Omental fat pad (tissue), 4 donors: ENCODE measurements around the gene MEF2B. TPM values are rescaled to one million over a fixed set of nuclear protein-coding genes. Genes with fewer than 3 reads are reported as not detected.
A peak's percentile ranks its signal among the peaks of the same experiment; 100 is the strongest.
"Not testable (repeated sequence)": the region's sequence is repeated elsewhere in the genome, so short reads cannot be mapped to it uniquely, and the experiment has no call there.

Experiments used
- ATAC-seq: fragments of 150-250 bp; one replicate; pipeline ENCODE4 v1.9.1; 2016; ENCODE audit warnings: mild to moderate bottlenecking, moderate library complexity; ENCODE audit not compliant: low FRiP score
- DNase-seq: peaks from one replicate; pipeline ENCODE4 v3.0.0-alpha.2; 2019; ENCODE audit warnings: low spot score
- CTCF ChIP-seq, 3 donors: fragments of 450-650 bp; IDR thresholded peaks; one replicate each; pipeline ENCODE4 v1.5.1; 2016 to 2017; ENCODE audit warnings: antibody characterized with exemption in 3 of 3, mild to moderate bottlenecking in 3 of 3, moderate library complexity in 2 of 3
- total RNA-seq, 4 donors: library from RNA; depleted of rRNA; stranded (reverse); fragments of >200 nt; gene quantifications; one replicate each; pipeline ENCODE4 v1.1.0, GENCODE V29; 2016

Gene MEF2B
- total RNA-seq, 4 donors from 2014 or later = 0.28 TPM; not detected in 3

GRCh38 chr19:19106056-19106551, 64.0 kb downstream of the MEF2B start:
- no peak for DNase-seq
- TF ChIP-seq CTCF (IDR thresholded peaks at IDR 0.05) = no peak
- peak; percentile 47 for ATAC-seq

- peak; percentile 92 for ATAC-seq
- TF ChIP-seq CTCF (IDR thresholded peaks at IDR 0.05) = no peak
- peak; percentile 46 for DNase-seq
Observed at GRCh38 chr19:19105365-19106055, 64.6 kb downstream of the MEF2B start.

GRCh38 chr19:19103167-19103566, 66.9 kb downstream of the MEF2B start:
- TF ChIP-seq CTCF (IDR thresholded peaks at IDR 0.05) = no peak
- no peak for DNase-seq
- no peak for ATAC-seq

GRCh38 chr19:19102566-19102965, 67.5 kb downstream of the MEF2B start:
- ATAC-seq, DNase-seq: not testable (repeated sequence)

- ATAC-seq = no peak
- TF ChIP-seq CTCF (IDR thresholded peaks at IDR 0.05) = no peak
- DNase-seq = no peak
Observed at GRCh38 chr19:19101540-19101939, 68.5 kb downstream of the MEF2B start.

- DNase-seq (no peak), ATAC-seq (peak; percentile 34)
- TF ChIP-seq CTCF (IDR thresholded peaks at IDR 0.05) = no peak
Observed at GRCh38 chr19:19098703-19099632, 71.1 kb downstream of the MEF2B start.

GRCh38 chr19:19098084-19098702, 71.9 kb downstream of the MEF2B start:
- no peak for TF ChIP-seq CTCF (IDR thresholded peaks at IDR 0.05)
- DNase-seq (no peak), ATAC-seq (no peak)
